Activated CD8-positive, alpha-beta T cell treated with anti-CD3 and anti-CD28 coated beads, Interleukin-2, amount 10 ng/mL, durations not matched to agents 7 days and 5 days (primary cell): ENCODE measurements around the gene STPG4. TPM values are rescaled to one million over a fixed set of nuclear protein-coding genes. Genes with fewer than 3 reads are reported as not detected.
A peak's percentile ranks its signal among the peaks of the same experiment; 100 is the strongest.

ENCODE experiments used
- ATAC-seq: fragments of 150-1000 bp; cut with Tn5 transposase; one replicate; pipeline ENCODE4 v1.10.0; 2021; ENCODE audit warnings: moderate library complexity
- CTCF ChIA-PET: fragments of 350-600 bp; sonication (Branson Sonifier 250); formaldehyde crosslinking; loops from one replicate; lab custom pipeline; 2021; ENCODE audit warnings: antibody characterized with exemption; lab: Charles Lee
- POLR2A ChIA-PET: fragments of 350-600 bp; sonication (Branson Sonifier 250); formaldehyde crosslinking; loops from one replicate; lab custom pipeline; 2021; ENCODE audit warnings: antibody characterized with exemption; lab: Charles Lee
- DNase-seq: peaks from one replicate; pipeline ENCODE4 v3.0.0-alpha.2; 2020
- H3K27ac Mint-ChIP-seq: one replicate; pipeline ENCODE4 v1.8.0; 2021; ENCODE audit warnings: mild to moderate bottlenecking, mixed read lengths
- H3K27me3 Mint-ChIP-seq: one replicate; pipeline ENCODE4 v1.8.0; 2021; ENCODE audit warnings: low read depth, mixed read lengths
- H3K36me3 Mint-ChIP-seq: one replicate; pipeline ENCODE4 v1.8.0; 2021; ENCODE audit warnings: low read depth, mixed read lengths
- H3K4me1 Mint-ChIP-seq: one replicate; pipeline ENCODE4 v1.8.0; 2021; ENCODE audit warnings: low read depth, mixed read lengths
- H3K4me3 Mint-ChIP-seq: one replicate; pipeline ENCODE4 v1.8.0; 2021; ENCODE audit warnings: mild to moderate bottlenecking, mixed read lengths
- H3K9me3 Mint-ChIP-seq: one replicate; pipeline ENCODE4 v1.8.0; 2022; ENCODE audit warnings: mixed read lengths; ENCODE audit not compliant: insufficient read depth
- total RNA-seq, 2 experiments: library from RNA; stranded (reverse); gene quantifications; one replicate each; pipeline ENCODE4 v1.2.3, GENCODE V29; 2021

Gene STPG4
- total RNA-seq, 2 experiments from 2014 or later = 0.21 TPM; not detected in 1

DNA sequence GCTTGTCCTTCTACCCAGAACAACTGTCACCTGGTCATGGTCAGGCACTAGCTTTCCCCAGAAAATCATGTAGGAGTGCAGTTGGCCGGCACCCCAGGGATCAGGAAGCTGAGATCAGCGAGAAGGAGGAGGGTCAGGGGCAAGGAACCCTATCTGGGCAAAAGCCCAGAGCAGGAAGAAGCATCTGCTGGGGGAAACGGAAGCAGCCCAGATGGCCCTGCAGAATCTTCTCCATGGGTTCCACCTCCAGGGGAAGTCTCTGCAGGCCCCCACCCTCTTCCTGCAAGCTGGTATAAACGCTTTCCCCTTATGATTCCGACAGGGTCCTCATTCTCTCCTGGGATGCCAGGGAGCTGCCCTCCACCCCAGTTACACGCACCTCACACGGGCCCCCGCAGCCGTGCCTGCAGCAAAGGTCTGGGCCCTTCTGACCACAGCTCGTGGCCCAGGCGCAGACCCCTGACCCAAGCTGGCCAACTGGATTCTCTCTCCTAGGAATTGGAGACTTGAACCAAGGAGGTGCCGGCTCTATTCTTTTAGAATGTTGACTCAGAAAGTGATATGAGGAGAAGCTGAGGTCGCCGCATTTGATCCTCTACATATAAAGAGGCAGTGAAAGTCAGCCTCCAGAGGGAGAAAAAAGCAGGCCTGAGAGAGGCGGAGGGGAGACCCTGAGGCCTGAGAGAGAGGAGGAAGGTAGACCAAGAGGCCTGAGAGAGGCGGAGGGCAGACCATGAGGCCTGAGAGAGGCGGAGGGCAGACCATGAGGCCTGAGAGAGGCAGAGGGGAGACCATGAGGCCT lies 71.0 kb downstream of the STPG4 start:
- Mint-ChIP-seq H3K4me3 (no peak overlapping the region), H3K36me3 (no peaks in the 10 kb centered on the region), H3K27me3 (peaks cover 11% of the 10 kb centered on the region), H3K9me3 (no peaks in the 10 kb centered on the region), H3K4me1 (no peaks in the 10 kb centered on the region), H3K27ac (no peak overlapping the region)
- DNase-seq = no peak
- no peak for ATAC-seq
- CTCF ChIA-PET = no interaction called here
- POLR2A ChIA-PET = no interaction called here

DNA sequence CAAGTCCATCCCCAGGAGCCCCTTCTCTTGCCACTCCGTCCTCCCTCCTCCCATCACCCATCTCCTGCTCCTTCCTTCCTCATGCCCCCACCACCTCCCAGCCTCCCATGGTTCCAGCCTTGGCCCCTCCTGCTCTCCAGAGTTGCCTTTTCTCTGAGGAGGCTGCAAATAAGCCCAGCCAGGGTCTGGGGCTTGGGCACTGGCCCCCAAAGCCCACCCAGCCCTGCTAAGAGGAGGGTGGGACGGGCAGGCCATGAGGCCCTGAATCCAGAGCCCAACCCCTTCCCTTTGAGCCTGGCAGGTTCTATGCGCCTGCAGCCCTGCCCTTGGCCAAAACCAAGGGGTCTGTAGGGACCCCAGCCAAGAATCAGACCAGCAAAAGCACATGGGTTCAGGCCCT lies 71.6 kb downstream of the STPG4 start:
- no peak for ATAC-seq
- Mint-ChIP-seq H3K4me3 (no peak overlapping the region), H3K4me1 (no peaks in the 10 kb centered on the region), H3K36me3 (no peaks in the 10 kb centered on the region), H3K9me3 (no peaks in the 10 kb centered on the region), H3K27me3 (peaks cover 13% of the 10 kb centered on the region), H3K27ac (no peak overlapping the region)
- DNase-seq = no peak
- ChIA-PET POLR2A (no interaction called here), CTCF (no interaction called here)

- no peaks in the 10 kb centered on the region for H3K4me1 Mint-ChIP-seq
- POLR2A ChIA-PET = no interaction called here
- DNase-seq = no peak
- CTCF ChIA-PET = no interaction called here
- peaks cover 13% of the 10 kb centered on the region for H3K27me3 Mint-ChIP-seq
- H3K9me3 Mint-ChIP-seq = no peaks in the 10 kb centered on the region
- peak; percentile 55 for ATAC-seq
- no peak overlapping the region for H3K27ac Mint-ChIP-seq
- H3K36me3 Mint-ChIP-seq = no peaks in the 10 kb centered on the region
- H3K4me3 Mint-ChIP-seq = no peak overlapping the region
Measured at GRCh38 chr2:47083005-47083404, 72.1 kb downstream of the STPG4 start.

GRCh38 chr2:47080888-47081301 lies 74.2 kb downstream of the STPG4 start:
- no peak for DNase-seq
- Mint-ChIP-seq H3K36me3 (peaks cover 2% of the 10 kb centered on the region), H3K4me3 (no peak overlapping the region), H3K4me1 (peaks cover 2% of the 10 kb centered on the region), H3K27me3 (peaks cover 9% of the 10 kb centered on the region), H3K27ac (no peak overlapping the region), H3K9me3 (no peaks in the 10 kb centered on the region)
- ChIA-PET CTCF (no interaction called here), POLR2A (no interaction called here)
- no peak for ATAC-seq

- Mint-ChIP-seq H3K36me3 (peaks cover 5% of the 10 kb centered on the region), H3K27me3 (peaks cover 3% of the 10 kb centered on the region), H3K4me3 (no peak overlapping the region), H3K9me3 (no peaks in the 10 kb centered on the region), H3K4me1 (peaks cover 2% of the 10 kb centered on the region), H3K27ac (no peak overlapping the region)
- ATAC-seq (no peak), DNase-seq (no peak)
- ChIA-PET POLR2A (no interaction called here), CTCF (no interaction called here)
Measured at GRCh38 chr2:47079515-47080412, 75.3 kb downstream of the STPG4 start.

- CTCF ChIA-PET = no interaction called here
- H3K9me3 Mint-ChIP-seq = no peaks in the 10 kb centered on the region
- H3K36me3 Mint-ChIP-seq = peaks cover 11% of the 10 kb centered on the region
- POLR2A ChIA-PET = no interaction called here
- DNase-seq (no peak), ATAC-seq (no peak)
- no peak overlapping the region for H3K27ac Mint-ChIP-seq
- peaks cover 3% of the 10 kb centered on the region for H3K27me3 Mint-ChIP-seq
- H3K4me3 Mint-ChIP-seq = no peak overlapping the region
- peaks cover 2% of the 10 kb centered on the region for H3K4me1 Mint-ChIP-seq
Measured at GRCh38 chr2:47078541-47079482, 76.3 kb downstream of the STPG4 start.

DNA sequence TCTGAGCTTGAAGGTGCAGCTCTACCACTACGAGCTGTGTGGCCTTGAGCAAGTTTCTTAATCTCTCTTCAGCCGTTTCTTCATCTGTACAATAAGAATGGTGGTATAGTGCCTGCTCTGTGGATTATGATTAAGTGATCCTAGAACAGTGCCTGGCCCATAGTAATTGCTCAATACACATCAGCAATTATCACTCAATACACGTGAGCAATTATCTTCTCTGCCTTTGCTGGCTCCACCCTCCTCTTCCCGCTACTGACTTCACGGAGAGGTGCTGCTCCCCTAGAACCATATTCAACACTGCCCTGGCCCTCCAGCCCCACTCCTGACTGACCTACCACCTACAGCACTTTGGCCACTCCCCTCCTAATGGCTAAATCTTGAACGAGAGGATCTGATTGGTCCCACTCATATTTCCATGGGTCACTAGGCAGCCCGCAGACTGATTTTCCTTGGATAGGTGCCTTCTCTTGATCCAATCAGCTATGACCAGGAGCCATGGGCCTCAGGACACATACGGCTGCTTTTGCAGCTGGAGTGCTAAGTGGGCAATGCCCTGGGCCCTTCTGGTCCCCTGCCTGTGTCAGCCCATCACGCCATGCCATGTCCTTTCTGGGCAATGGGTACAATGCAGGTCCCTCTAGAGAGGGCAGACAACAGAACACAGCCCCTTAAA lies 77.5 kb downstream of the STPG4 start:
- DNase-seq = no peak
- Mint-ChIP-seq H3K27ac (no peak overlapping the region), H3K36me3 (peaks cover 19% of the 10 kb centered on the region), H3K4me3 (no peak overlapping the region), H3K27me3 (peaks cover 3% of the 10 kb centered on the region), H3K9me3 (no peaks in the 10 kb centered on the region), H3K4me1 (peaks cover 7% of the 10 kb centered on the region)
- no peak for ATAC-seq
- POLR2A ChIA-PET = no interaction called here
- CTCF ChIA-PET = no interaction called here

GRCh38 chr2:47076586-47077441 lies 78.3 kb downstream of the STPG4 start:
- H3K27me3 Mint-ChIP-seq = peaks cover 3% of the 10 kb centered on the region
- no peak for ATAC-seq
- no peaks in the 10 kb centered on the region for H3K9me3 Mint-ChIP-seq
- H3K36me3 Mint-ChIP-seq = peaks cover 27% of the 10 kb centered on the region
- peak overlapping the region; percentile 49 for H3K27ac Mint-ChIP-seq
- peaks cover 15% of the 10 kb centered on the region for H3K4me1 Mint-ChIP-seq
- POLR2A ChIA-PET = no interaction called here
- CTCF ChIA-PET = no interaction called here
- DNase-seq = no peak
- H3K4me3 Mint-ChIP-seq = no peak overlapping the region

DNA sequence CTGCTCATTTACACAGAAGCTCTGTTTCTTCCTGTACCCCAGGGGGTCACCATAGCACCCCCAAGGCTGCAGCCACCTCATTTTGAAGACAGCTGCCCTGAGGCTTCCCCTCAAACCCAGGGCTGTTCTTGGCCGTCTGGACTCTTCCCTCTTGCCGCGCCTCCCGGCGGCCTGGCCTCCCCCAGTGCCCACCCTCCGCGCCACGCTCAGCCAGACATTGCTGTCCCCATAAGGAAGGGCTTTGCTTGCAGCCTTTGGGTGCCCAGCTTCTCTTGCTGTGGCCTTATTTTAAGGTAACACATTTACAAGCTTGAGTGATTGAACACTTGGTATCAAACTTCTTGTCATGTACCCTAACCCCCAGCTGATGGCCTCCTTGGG lies 79.0 kb downstream of the STPG4 start:
- Mint-ChIP-seq H3K4me1 (peaks cover 22% of the 10 kb centered on the region), H3K9me3 (no peaks in the 10 kb centered on the region), H3K27me3 (peaks cover 3% of the 10 kb centered on the region), H3K4me3 (no peak overlapping the region), H3K36me3 (peaks cover 33% of the 10 kb centered on the region), H3K27ac (no peak overlapping the region)
- ATAC-seq = no peak
- no peak for DNase-seq
- CTCF ChIA-PET = no interaction called here
- POLR2A ChIA-PET = interaction anchor here (0.6 kb wide), 1 partner anchor 25 kb away, joined by 3 read pairs; no protein-coding TSS in a partner anchor

DNA sequence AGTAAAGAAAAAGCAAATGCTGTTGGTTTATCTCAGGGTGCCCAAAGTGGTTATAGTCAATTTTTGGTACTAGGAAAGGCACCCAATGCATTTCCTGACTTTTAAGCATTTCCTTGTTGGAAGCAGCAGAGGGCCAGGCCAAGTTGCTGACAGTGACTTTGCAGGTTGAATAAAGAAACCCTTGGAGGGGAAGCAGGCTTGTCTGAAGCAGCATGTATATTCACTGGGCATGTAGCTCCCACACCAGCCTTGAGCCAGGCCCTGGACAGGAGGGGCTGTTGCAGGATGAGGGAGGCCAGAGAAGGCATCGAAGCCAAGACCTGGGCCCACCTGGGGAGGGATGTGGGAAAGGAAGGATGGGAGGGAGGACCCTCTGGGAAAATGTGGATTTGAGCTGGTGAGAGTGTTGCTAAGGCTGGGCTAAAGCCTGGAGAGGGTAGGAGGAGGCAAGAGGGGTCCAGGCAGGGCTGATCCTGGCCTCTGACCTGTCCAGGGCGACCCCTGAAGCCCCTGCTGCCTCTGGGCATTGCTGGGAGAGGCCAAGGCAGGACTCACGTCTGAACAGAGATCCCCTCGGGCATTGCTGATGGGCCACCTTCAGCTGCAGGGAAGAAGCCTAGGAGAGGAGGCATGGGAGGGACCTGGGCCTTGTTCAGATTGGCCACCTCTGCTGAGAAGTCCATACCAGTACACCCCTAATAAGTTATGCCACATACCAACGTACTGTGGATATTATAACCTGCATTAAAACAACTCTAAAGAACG lies 79.6 kb downstream of the STPG4 start:
- CTCF ChIA-PET = no interaction called here
- Mint-ChIP-seq H3K4me1 (peaks cover 28% of the 10 kb centered on the region), H3K9me3 (no peaks in the 10 kb centered on the region), H3K4me3 (no peak overlapping the region), H3K27ac (no peak overlapping the region), H3K27me3 (peaks cover 3% of the 10 kb centered on the region), H3K36me3 (peaks cover 37% of the 10 kb centered on the region)
- POLR2A ChIA-PET = interaction anchor here (0.6 kb wide), 1 partner anchor 25 kb away, joined by 3 read pairs; no protein-coding TSS in a partner anchor
- ATAC-seq = no peak
- no peak for DNase-seq
